ENCODE measurements around the gene ERVW-1. TPM values are rescaled to one million over a fixed set of nuclear protein-coding genes. Genes with fewer than 3 reads are reported as not detected.

ERVW-1 gene
- total RNA-seq, 1 donor from 2014 or later, result not detected

GRCh38 chr7:92504563-92504962 lies 26.8 kb upstream of the ERVW-1 start:
- TF ChIP-seq, protein P1, sequence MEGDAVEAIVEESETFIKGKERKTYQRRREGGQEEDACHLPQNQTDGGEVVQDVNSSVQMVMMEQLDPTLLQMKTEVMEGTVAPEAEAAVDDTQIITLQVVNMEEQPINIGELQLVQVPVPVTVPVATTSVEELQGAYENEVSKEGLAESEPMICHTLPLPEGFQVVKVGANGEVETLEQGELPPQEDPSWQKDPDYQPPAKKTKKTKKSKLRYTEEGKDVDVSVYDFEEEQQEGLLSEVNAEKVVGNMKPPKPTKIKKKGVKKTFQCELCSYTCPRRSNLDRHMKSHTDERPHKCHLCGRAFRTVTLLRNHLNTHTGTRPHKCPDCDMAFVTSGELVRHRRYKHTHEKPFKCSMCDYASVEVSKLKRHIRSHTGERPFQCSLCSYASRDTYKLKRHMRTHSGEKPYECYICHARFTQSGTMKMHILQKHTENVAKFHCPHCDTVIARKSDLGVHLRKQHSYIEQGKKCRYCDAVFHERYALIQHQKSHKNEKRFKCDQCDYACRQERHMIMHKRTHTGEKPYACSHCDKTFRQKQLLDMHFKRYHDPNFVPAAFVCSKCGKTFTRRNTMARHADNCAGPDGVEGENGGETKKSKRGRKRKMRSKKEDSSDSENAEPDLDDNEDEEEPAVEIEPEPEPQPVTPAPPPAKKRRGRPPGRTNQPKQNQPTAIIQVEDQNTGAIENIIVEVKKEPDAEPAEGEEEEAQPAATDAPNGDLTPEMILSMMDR (conservative IDR thresholded peaks at IDR 0.05; ENCODE audit: low read depth, low read length), result no peak
- no peak for DNase-seq (ENCODE audit: low read depth)
- H3K4me3 ChIP-seq (ENCODE audit: low read depth, low read length), result no peak overlapping the region

DNA sequence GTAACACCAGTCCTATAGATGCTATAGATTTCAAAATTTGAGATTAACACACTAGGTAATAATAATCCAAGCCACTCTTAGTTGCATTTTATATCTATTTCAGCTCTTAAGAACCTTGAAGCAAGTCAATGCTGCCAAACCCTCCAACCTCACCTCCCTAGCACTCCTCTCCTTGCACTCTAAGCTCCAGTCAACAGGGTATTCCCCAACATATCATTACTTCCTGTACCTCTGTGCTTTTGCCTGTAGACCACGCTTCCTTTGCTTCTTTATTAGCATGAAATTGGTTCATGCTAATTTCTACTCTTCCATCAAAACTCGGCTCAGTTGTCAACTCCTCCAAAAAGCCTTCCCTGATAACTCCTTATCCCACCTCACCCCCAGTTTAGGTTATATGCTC lies 26.0 kb upstream of the ERVW-1 start:
- TF ChIP-seq, protein P1 (conservative IDR thresholded peaks at IDR 0.05; ENCODE audit: low read depth, low read length), result no peak
- no peak overlapping the region for H3K4me3 ChIP-seq (ENCODE audit: low read depth, low read length)
- DNase-seq (ENCODE audit: low read depth), result no peak

DNA sequence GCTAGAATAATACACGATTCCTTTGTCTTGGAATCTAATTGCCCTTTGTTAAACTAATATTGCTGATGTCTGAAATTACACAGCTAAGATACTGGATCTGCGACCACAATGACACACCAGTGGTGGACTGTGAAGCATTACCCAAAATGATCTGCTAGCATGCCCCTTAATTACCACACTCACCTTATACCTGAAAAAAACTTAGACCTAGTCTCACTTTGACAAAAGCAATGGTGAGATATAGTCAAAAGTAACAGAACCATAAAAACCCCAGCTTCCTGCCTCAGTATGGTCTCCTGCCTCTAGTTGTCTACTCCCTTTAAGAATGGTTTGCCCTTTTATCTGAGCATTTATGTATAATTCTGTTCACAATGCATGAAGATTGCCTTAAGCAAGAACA lies 20.8 kb upstream of the ERVW-1 start:
- TF ChIP-seq, protein P1 (conservative IDR thresholded peaks at IDR 0.05; ENCODE audit: low read depth, low read length), result no peak
- no peak for DNase-seq (ENCODE audit: low read depth)
- no peak overlapping the region for H3K4me3 ChIP-seq (ENCODE audit: low read depth, low read length)

DNA sequence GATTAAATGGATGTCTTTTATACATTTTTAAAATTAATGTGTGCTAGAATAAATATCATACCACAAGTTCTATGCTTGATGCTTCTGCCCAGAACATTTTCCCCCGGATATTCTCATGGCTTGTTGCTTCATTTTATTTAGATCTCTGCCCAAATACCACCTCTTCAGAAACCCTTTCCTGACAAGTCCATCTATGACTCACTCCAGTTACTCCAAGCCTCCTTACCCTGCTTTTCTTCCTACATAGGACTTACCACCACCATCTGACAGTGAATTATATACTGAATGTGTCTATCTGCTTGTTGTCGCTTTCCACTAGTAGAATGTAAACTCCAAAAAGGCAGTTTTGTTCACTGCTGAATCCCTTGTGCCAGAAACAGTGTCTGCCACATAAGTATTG lies 19.1 kb upstream of the ERVW-1 start:
- TF ChIP-seq, protein P1 (conservative IDR thresholded peaks at IDR 0.05; ENCODE audit: low read depth, low read length), result no peak
- H3K4me3 ChIP-seq (ENCODE audit: low read depth, low read length), result no peak overlapping the region
- DNase-seq (ENCODE audit: low read depth), result no peak

GRCh38 chr7:92489634-92490033 lies 11.9 kb upstream of the ERVW-1 start:
- DNase-seq (ENCODE audit: low read depth), result no peak
- TF ChIP-seq, protein P1 (conservative IDR thresholded peaks at IDR 0.05; ENCODE audit: low read depth, low read length), result no peak
- no peak overlapping the region for H3K4me3 ChIP-seq (ENCODE audit: low read depth, low read length)

- no peak overlapping the region for H3K4me3 ChIP-seq (ENCODE audit: low read depth, low read length)
- TF ChIP-seq, protein P1 (conservative IDR thresholded peaks at IDR 0.05; ENCODE audit: low read depth, low read length), result no peak
- DNase-seq (ENCODE audit: low read depth), result no peak
Measured at GRCh38 chr7:92487804-92488203, 10.1 kb upstream of the ERVW-1 start.

DNA sequence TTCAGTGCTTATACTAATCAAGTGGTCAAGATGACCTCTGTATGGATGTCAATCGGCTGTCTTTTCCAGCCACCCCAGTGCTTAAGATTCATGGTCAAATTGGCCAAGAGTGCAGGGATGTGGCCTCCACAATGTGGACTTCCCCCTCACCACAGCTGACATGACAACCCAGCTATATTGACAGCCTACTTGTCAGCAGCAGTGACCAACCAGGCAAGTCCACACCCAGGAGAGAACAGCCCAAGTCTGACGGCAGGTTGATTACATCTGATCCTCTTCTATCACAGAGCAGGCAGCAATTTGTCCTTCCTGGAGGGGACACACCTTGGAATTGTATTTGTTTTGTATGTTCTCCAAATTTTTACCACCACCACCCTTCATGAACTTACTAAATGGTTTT lies 8.2 kb upstream of the ERVW-1 start:
- H3K4me3 ChIP-seq (ENCODE audit: low read depth, low read length), result no peak overlapping the region
- no peak for DNase-seq (ENCODE audit: low read depth)
- TF ChIP-seq, protein P1 (conservative IDR thresholded peaks at IDR 0.05; ENCODE audit: low read depth, low read length), result no peak
